ENCODE data around the gene KIAA0513. TPM values are rescaled to one million over a fixed set of nuclear protein-coding genes. Genes with fewer than 3 reads are reported as not detected.

KIAA0513 gene
- total and polyA plus RNA-seq, 10 of the 15 experiments (the other 5 are each of a cell fraction or from before 2014, with no cell fraction given) = 0.14 to 5.8 (median 2.0) TPM

DNA sequence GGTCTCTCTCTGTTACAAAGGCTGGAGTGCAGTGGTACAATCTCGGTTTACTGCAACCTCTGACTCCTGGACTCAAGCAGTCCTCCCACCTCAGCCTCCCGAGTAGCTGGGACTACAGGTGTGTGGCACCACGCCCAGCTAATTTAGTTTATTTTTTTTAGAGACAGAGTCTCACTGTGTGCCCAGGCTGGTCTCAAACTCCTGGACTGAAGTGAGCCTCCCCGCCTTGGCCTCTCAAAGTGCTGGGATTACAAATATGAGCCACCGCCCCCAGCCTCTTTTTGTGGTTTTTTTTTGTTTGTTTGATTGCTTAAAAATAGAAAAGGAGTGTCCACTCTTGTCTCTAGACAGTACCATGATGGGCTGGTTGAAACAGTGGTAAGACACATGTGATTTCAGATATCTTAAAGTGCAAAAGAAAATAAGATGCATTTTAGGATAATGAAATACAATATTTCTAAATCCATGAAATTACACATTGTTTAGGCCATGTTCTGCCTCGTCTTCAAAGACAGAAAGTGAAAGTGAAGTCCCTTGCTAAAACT is 27.4 kb downstream of the KIAA0513 start:
- Histone ChIP-seq H3K27me3 (replicated peaks in 1 of 2; ENCODE audit: control insufficient read depth in 2 of 2, insufficient read depth in 2 of 2, low read length in 1 of 2) (no peaks in the 10 kb centered on the region), H3K9ac (ENCODE audit: control insufficient read depth, insufficient read depth, low read length) (peak overlapping the region; percentile 53), H3K4me3 (peak overlapping the region; percentile 51; the same call in 1 of the 2 replicates), H4K20me1 (ENCODE audit: control insufficient read depth, insufficient read depth) (no peaks in the 10 kb centered on the region), H3K36me3 (ENCODE audit: control insufficient read depth in 2 of 2, insufficient read depth in 2 of 2, low read length in 1 of 2) (no peaks in the 10 kb centered on the region), H3K79me2 (ENCODE audit: control insufficient read depth, insufficient read depth, low read length) (no peaks in the 10 kb centered on the region; the same call in 1 of the 2 replicates), H3K4me1 (ENCODE audit: control insufficient read depth, insufficient read depth, low read length) (peaks cover 37% of the 10 kb centered on the region), H2AFZ (ENCODE audit: control insufficient read depth, low read depth, low read length) (peak overlapping the region; percentile 55), H3K27ac (ENCODE audit: control insufficient read depth, insufficient read depth) (peak overlapping the region; percentile 79), H3K9me3 (replicated peaks; ENCODE audit: control insufficient read depth, insufficient read depth, low read length) (no peaks in the 10 kb centered on the region), H3K4me2 (ENCODE audit: control insufficient read depth, insufficient read depth) (peak overlapping the region; percentile 72)
- CTCF ChIA-PET = interaction anchor here (0.7 to 2.0 kb wide), 4 partner anchors 10 to 250 kb away, joined by 3 to 15 read pairs (median 8); partner anchors contain the start of gene KIAA0513
- TF ChIP-seq SIX5 (IDR thresholded peaks at IDR 0.05; ENCODE audit: low read depth, low read length, severe bottlenecking) = no peak
- TF ChIP-seq ZNF384 (IDR thresholded peaks at IDR 0.05; ENCODE audit: borderline replicate concordance, low read depth, low read length) = no peak
- TF ChIP-seq WRNIP1 (IDR thresholded peaks at IDR 0.05; ENCODE audit: borderline replicate concordance, low read depth, low read length) = no peak
- no peak for TF ChIP-seq IKZF1 (conservative IDR thresholded peaks at IDR 0.05)
- no TSS peak for BruUV-seq (replicated peaks)
- POLR2A ChIA-PET = no interaction called here
- intact Hi-C loops (cut with micrococcal nuclease; ENCODE audit: unreplicated experiment) (loop anchor here (2.0 kb wide), 1 partner anchor 26 kb away; no protein-coding TSS in a partner anchor), in situ Hi-C loops (cut with MboI) (no loop called here)
- RAD21 ChIA-PET (ENCODE audit: unreplicated experiment) = interaction anchor here (0.6 to 2.1 kb wide), 3 partner anchors 28 to 32 kb away, joined by 3 to 8 read pairs (median 5); partner anchors contain the start of gene KIAA0513
- DNase-seq (ENCODE audit: low read depth, low spot score) = no peak
- SMC1A ChIA-PET (ENCODE audit: uncharacterized antibody, unreplicated experiment) = interaction anchor here (0.6 to 2.9 kb wide), 4 partner anchors 17 to 45 kb away, joined by 3 to 8 read pairs (median 4); partner anchors contain the start of gene KIAA0513
- FAIRE-seq = no peak
- WGBS (ENCODE audit: insufficient coverage, insufficient replicate concordance, low lambda C conversion rate, missing lambda C conversion rate) = 47% methylated on average over 6 of the region's 6 CpGs
- no peak for ATAC-seq

Measured in GM12878 (cell line).